GM18909 (cell line): Measurements from ENCODE around the gene CD58.

Experiments
- ATAC-seq: cut with Tn5 transposase; IDR thresholded peaks from one replicate; pipeline ENCODE4 v1.9.1; 2021; ENCODE audit warnings: mild to moderate bottlenecking; ENCODE audit not compliant: unreplicated experiment, poor library complexity

Gene CD58

GRCh38 chr1:116478621-116479020, 92.2 kb downstream of the CD58 start:
- ATAC-seq, result no peak

- no peak for ATAC-seq
These were observed 93.4 kb downstream of the CD58 start for GRCh38 chr1:116477429-116477828.

GRCh38 chr1:116476321-116476720, 94.5 kb downstream of the CD58 start:
- no peak for ATAC-seq

- ATAC-seq, result no peak
These were observed 95.0 kb downstream of the CD58 start for GRCh38 chr1:116475850-116476218.

- ATAC-seq, result no peak
These were observed 95.6 kb downstream of the CD58 start for GRCh38 chr1:116474921-116475849.

- ATAC-seq, result no peak
These were observed 98.3 kb downstream of the CD58 start for GRCh38 chr1:116472431-116472961.

GRCh38 chr1:116471241-116471640, 99.6 kb downstream of the CD58 start:
- ATAC-seq, result no peak

GRCh38 chr1:116470671-116471070, 100.2 kb downstream of the CD58 start:
- ATAC-seq, result no peak

GRCh38 chr1:116466810-116467557, 103.8 kb downstream of the CD58 start:
- ATAC-seq, result no peak

- no peak for ATAC-seq
These were observed 104.8 kb downstream of the CD58 start for GRCh38 chr1:116465845-116466685.

- no peak for ATAC-seq
These were observed 105.4 kb downstream of the CD58 start for GRCh38 chr1:116465477-116465844.
